HEK293T (cell line): Measurements from ENCODE around the gene TMEM87B.

Source experiments
- ARNT ChIP-seq: fragments of 450-650 bp; IDR thresholded peaks from 2 replicates; pipeline ENCODE4 v1.6.1; 2017; ENCODE audit warnings: mild to moderate bottlenecking
- FOXA1 ChIP-seq: fragments of 450-650 bp; IDR thresholded peaks from 2 replicates; pipeline ENCODE4 v1.6.1; 2016; ENCODE audit warnings: mild to moderate bottlenecking
- FOXK2 ChIP-seq: fragments of 450-650 bp; IDR thresholded peaks from 2 replicates; pipeline ENCODE4 v1.6.1; 2016; ENCODE audit warnings: mild to moderate bottlenecking
- NFRKB ChIP-seq: fragments of 450-650 bp; IDR thresholded peaks from 2 replicates; pipeline ENCODE4 v1.6.1; 2016; ENCODE audit warnings: mild to moderate bottlenecking, moderate library complexity
- SP1 ChIP-seq: fragments of 450-650 bp; IDR thresholded peaks from 2 replicates; pipeline ENCODE4 v1.6.1; 2017
- SUZ12 ChIP-seq: fragments of 450-650 bp; IDR thresholded peaks from 2 replicates; pipeline ENCODE4 v1.6.1; 2016; ENCODE audit warnings: mild to moderate bottlenecking

DNA sequence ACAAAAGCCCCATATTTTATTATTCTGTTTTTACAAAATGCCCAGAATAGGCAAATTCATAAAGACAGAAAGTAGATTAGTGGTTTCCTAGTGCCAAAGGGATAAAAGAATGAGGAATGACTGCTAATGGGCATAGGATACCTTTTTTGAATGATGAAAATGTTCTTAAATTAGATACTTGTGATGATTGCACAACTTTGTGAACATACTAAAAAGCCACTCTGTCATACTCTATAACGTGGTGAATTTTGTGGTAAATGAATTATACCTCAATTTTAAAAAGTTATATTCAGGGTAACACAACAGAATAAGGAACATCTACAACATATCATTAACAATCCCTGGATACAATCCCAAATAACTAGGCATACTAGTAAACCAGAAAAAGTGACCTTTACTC, 74.0 kb downstream of the TMEM87B start:
- TF ChIP-seq SUZ12 (no peak), ARNT (no peak), SP1 (no peak), FOXK2 (no peak), FOXA1 (no peak), NFRKB (no peak)
